Fibroblast of lung (primary cell): ENCODE data around the gene CTBP1. TPM values are rescaled to one million over a fixed set of nuclear protein-coding genes. Genes with fewer than 3 reads are reported as not detected.

Source experiments
- DNase-seq, 2 donors: peaks; one replicate each; pipeline versions ENCODE4 v3.0.0 to v3.0.0-alpha.2; 2010; ENCODE audit warnings: low read depth in 2 of 2
- H2AFZ ChIP-seq: 2 replicates; pipeline ENCODE4 v1.5.1; 2012; ENCODE audit warnings: low read length, control low read depth, inconsistent platforms
- H3K27ac ChIP-seq: 2 replicates; pipeline ENCODE4 v1.5.1; 2011; ENCODE audit warnings: low read length, control low read depth; ENCODE audit not compliant: insufficient read depth
- H3K27me3 ChIP-seq: 2 replicates; pipeline ENCODE4 v1.5.1; 2011; ENCODE audit warnings: mild to moderate bottlenecking, low read length; ENCODE audit not compliant: control insufficient read depth, insufficient read depth
- H3K36me3 ChIP-seq: 2 replicates; pipeline ENCODE4 v1.5.1; 2011; ENCODE audit warnings: low read length; ENCODE audit not compliant: control insufficient read depth, insufficient read depth
- H3K4me1 ChIP-seq: 2 replicates; pipeline ENCODE4 v1.5.1; 2011; ENCODE audit warnings: low read length; ENCODE audit not compliant: control insufficient read depth, insufficient read depth; ENCODE audit errors: extremely low read depth
- H3K4me2 ChIP-seq: 2 replicates; pipeline ENCODE4 v1.5.1; 2011; ENCODE audit warnings: low read length, control low read depth; ENCODE audit not compliant: insufficient read depth; ENCODE audit errors: extremely low read depth
- H3K4me3 ChIP-seq, 4 experiments: fragments of 200-600 bp in 1 of 4; sonication (generic) in 1 of 4; replicated peaks in 1 of 4; 2 replicates each; pipeline ENCODE4 v1.5.1; 2011 to 2016; ENCODE audit warnings: low read length in 4 of 4, low read depth in 3 of 4, mild to moderate bottlenecking in 3 of 4, control low read depth in 2 of 4, inconsistent platforms in 1 of 4, mixed read lengths in 1 of 4; ENCODE audit not compliant: insufficient read depth in 1 of 4; ENCODE audit errors: control extremely low read depth in 1 of 4
- H3K79me2 ChIP-seq: 2 replicates; pipeline ENCODE4 v1.5.1; 2012; ENCODE audit warnings: mild to moderate bottlenecking, low read length, inconsistent platforms; ENCODE audit not compliant: control insufficient read depth, insufficient read depth
- H3K9ac ChIP-seq: 2 replicates; pipeline ENCODE4 v1.5.1; 2011; ENCODE audit warnings: mild to moderate bottlenecking, low read length, control low read depth; ENCODE audit not compliant: insufficient read depth
- H3K9me3 ChIP-seq: 2 replicates; pipeline ENCODE4 v1.5.1; 2012; ENCODE audit warnings: low read depth, low read length; ENCODE audit not compliant: control insufficient read depth, insufficient read depth
- H4K20me1 ChIP-seq: 2 replicates; pipeline ENCODE4 v1.5.1; 2011; ENCODE audit warnings: low read length; ENCODE audit not compliant: control insufficient read depth, insufficient read depth; ENCODE audit errors: extremely low read depth
- EZH2 ChIP-seq: IDR thresholded peaks from 2 replicates; pipeline ENCODE4 v1.5.1; 2012; ENCODE audit warnings: low read length, control low read depth, mild to moderate bottlenecking; ENCODE audit errors: missing control alignments
- polyA plus RNA-seq, 2 donors: library from polyadenylated mRNA; depleted of rRNA in 1 of 2; stranded (reverse) in 1 of 2; unstranded in 1 of 2; fragments of >200 nt; gene quantifications; 2 replicates each; pipeline ENCODE4 v1.2.1, GENCODE V29; 2011 to 2012; ENCODE audit warnings: missing spikeins in 1 of 2
- total RNA-seq: library from RNA; depleted of rRNA; stranded (reverse); fragments of >200 nt; gene quantifications from 2 replicates; pipeline ENCODE4 v1.2.1, GENCODE V29; 2014
- TF ChIP-seq, protein P1 (sequence below), 2 donors: IDR thresholded peaks in 1 of 2; conservative IDR thresholded peaks in 1 of 2; 1 replicate in 1 of 2; 2 replicates in 1 of 2; pipeline ENCODE4 v1.5.1; 2011 to 2012; ENCODE audit warnings: low read length in 2 of 2, control low read depth in 1 of 2, inconsistent platforms in 1 of 2, low read depth in 1 of 2, mild to moderate bottlenecking in 1 of 2

The CTBP1 gene
- total and polyA plus RNA-seq, 2 donors (not counting 1 experiment from before 2014, with no cell fraction given) = 78.2 to 249 TPM

DNA sequence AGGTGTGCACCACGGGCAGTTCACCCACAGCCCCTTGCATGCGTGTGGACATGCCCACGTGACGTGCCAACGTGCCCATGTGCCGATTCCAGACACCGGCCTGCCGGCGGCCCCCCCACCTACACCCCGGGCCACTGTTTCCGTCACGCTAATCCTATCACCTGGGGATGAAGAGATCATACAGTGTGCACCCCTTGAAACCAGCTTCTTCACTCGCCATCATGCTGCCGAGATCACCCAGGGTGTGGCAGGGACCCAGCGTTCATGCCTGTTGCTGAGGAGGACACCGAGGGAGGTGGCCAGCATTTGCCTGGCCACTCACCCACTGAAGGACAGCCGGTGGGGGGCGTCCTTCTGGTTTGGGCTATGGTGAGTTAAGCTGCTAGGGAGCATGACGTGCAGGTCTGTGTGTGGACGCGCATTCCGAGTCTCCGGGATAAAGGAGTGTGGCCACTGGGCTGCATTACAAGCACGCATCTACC lies 14.1 kb downstream of the CTBP1 start:
- DNase-seq = no peak
- no peak overlapping the region for H3K4me3 ChIP-seq
- H4K20me1 ChIP-seq = no peaks in the 10 kb centered on the region
- H3K36me3 ChIP-seq = peaks cover 61% of the 10 kb centered on the region
- peak overlapping the region; percentile 93 for H3K27ac ChIP-seq
- H3K4me1 ChIP-seq = peaks cover 23% of the 10 kb centered on the region
- H3K9me3 ChIP-seq = no peaks in the 10 kb centered on the region
- H3K4me2 ChIP-seq = peak overlapping the region; percentile 48
- H3K9ac ChIP-seq = no peak overlapping the region
- H3K79me2 ChIP-seq = peaks cover 47% of the 10 kb centered on the region
- H3K27me3 ChIP-seq = no peaks in the 10 kb centered on the region
- TF ChIP-seq, protein P1, sequence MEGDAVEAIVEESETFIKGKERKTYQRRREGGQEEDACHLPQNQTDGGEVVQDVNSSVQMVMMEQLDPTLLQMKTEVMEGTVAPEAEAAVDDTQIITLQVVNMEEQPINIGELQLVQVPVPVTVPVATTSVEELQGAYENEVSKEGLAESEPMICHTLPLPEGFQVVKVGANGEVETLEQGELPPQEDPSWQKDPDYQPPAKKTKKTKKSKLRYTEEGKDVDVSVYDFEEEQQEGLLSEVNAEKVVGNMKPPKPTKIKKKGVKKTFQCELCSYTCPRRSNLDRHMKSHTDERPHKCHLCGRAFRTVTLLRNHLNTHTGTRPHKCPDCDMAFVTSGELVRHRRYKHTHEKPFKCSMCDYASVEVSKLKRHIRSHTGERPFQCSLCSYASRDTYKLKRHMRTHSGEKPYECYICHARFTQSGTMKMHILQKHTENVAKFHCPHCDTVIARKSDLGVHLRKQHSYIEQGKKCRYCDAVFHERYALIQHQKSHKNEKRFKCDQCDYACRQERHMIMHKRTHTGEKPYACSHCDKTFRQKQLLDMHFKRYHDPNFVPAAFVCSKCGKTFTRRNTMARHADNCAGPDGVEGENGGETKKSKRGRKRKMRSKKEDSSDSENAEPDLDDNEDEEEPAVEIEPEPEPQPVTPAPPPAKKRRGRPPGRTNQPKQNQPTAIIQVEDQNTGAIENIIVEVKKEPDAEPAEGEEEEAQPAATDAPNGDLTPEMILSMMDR (conservative IDR thresholded peaks at IDR 0.05 in 1 of 2, IDR thresholded peaks at IDR 0.05 in 1 of 2; ENCODE audit: low read depth in 1 of 2, low read length in 2 of 2) = no peak
- TF ChIP-seq EZH2 = no peak
- H2AFZ ChIP-seq = no peak overlapping the region

DNA sequence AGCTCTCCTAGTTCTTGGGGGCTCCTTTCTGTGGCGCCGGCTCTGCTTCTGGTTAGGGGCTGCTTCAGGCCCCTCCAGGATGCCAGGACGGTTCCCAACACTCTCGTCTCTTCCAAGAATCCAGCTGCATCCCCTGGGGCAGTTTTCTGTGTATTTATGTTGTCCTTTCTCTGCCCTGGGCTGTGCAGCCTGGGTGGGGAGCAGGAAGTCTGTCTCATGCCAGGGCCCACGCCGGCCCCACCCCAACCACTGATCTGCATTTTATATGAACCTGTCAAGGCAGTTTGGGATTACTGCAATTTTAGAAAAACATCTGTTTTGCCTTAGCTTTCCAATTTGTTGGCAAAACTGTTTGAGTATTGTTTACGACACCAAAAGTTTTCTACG lies 14.6 kb downstream of the CTBP1 start:
- Histone ChIP-seq H3K27ac (peak overlapping the region; percentile 93), H2AFZ (no peak overlapping the region), H3K4me3 (no peak overlapping the region), H3K36me3 (peaks cover 60% of the 10 kb centered on the region), H3K4me1 (peaks cover 23% of the 10 kb centered on the region), H3K9ac (no peak overlapping the region), H3K9me3 (no peaks in the 10 kb centered on the region), H4K20me1 (no peaks in the 10 kb centered on the region), H3K4me2 (peak overlapping the region; percentile 51), H3K79me2 (peaks cover 43% of the 10 kb centered on the region), H3K27me3 (no peaks in the 10 kb centered on the region)
- TF ChIP-seq EZH2 = no peak
- peak in 1 of 2 donors; percentile 34 for DNase-seq

DNA sequence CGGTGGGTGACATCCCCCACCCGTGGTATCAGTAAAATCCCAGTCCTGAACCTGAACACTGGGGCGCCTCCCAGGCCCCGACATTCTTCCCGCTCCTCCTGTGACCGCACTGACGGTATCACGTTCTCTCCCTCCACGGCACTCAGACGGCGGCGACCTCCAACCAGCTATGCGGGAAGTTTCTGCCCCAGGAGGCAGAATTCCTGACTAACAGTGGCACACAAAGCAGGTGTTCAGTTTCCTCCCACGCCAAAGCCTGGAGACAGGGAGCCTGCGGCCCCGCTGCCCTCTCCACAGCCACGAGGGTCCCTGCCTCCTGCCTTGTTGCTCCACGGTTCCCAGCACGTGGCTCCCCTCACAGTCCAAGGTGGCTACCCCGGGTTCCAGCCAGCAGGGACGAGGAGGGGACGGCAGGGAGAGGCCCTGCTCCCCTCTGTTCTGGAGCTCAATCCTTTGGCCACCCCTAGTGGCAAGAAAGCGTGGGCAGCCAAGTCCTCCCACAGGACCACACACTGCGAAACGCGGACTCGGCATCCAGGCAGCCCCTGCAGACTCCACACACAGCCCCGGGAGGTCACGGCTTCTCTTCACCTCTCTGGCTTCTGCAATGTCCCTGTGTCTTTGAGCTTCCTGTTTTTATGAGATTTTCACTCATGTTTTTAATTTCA lies 15.2 kb downstream of the CTBP1 start:
- Histone ChIP-seq H3K27me3 (no peaks in the 10 kb centered on the region), H3K79me2 (peaks cover 42% of the 10 kb centered on the region), H3K36me3 (peaks cover 60% of the 10 kb centered on the region), H3K4me3 (no peak overlapping the region), H3K4me2 (peak overlapping the region; percentile 37), H3K9ac (no peak overlapping the region), H4K20me1 (no peaks in the 10 kb centered on the region), H3K27ac (peak overlapping the region; percentile 93), H3K4me1 (peaks cover 23% of the 10 kb centered on the region), H3K9me3 (no peaks in the 10 kb centered on the region), H2AFZ (no peak overlapping the region)
- TF ChIP-seq, protein P1 (conservative IDR thresholded peaks at IDR 0.05 in 1 of 2, IDR thresholded peaks at IDR 0.05 in 1 of 2; ENCODE audit: low read depth in 1 of 2, low read length in 2 of 2) = peak; percentile 65 to 78
- no peak for TF ChIP-seq EZH2
- DNase-seq = peak in 1 of 2 donors; percentile 70
